Measurements from ENCODE around the gene ALOX12B. TPM values are rescaled to one million over a fixed set of nuclear protein-coding genes. Genes with fewer than 3 reads are reported as not detected.
"Not testable (repeated sequence)": the region's sequence is repeated elsewhere in the genome, so short reads cannot be mapped to it uniquely, and the experiment has no call there.

ALOX12B gene
- total RNA-seq, 4 donors from 2014 or later = 131 to 246 (median 157) TPM

DNA sequence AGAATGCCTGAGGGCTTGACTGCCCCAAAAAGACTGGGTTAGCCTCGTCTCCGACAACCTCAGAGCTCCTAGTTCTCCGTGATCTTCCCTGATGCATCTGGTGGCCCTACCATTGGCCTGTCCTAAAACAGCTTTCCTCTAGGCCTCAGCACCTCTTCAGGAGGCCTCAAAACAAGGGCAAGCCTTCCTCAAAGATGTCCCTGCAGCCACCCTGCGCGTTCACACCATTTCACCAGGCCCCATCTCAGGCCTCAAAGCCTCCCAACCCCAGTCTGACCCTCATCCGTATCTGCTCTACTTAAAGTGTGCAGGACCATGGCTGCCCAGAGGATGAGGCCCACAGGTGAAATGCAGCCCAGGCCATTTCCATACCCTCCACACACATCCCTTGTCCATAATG lies 23.4 kb upstream of the ALOX12B start:
- intact Hi-C loops (cut with DNase I; ENCODE audit: low total_unique reads) = no loop called here
- 95 to 100% methylated on average over 6 of the region's 6 CpGs for WGBS, 2 donors

DNA sequence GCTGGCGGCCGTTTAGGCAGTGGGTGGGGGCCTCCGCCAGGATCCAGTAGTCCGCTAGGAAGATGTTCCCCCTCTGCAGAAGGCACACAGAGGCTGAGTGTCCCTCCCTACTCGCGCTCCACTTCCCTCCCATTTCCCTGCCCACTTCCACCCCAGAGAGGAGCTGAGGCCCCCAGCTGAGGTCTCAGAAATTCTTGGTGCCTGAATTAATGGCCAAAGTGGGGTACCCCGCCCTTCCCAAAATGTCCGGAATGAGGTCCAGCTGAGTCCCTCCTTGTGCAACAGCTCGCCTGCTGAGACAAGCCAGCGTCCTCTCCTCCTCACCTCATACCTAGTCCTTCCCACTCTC lies 22.9 kb upstream of the ALOX12B start:
- DNase-seq (ENCODE audit: low spot score in 2 of 2) = no peak
- no peak overlapping the region for H3K4me3 ChIP-seq (ENCODE audit: low read depth, poor library complexity, severe bottlenecking)
- intact Hi-C loops (cut with DNase I; ENCODE audit: low total_unique reads) = no loop called here
- 20 to 23% methylated on average over 9 to 10 of the region's 10 CpGs for WGBS, 2 donors
- TF ChIP-seq POLR2A (IDR thresholded peaks at IDR 0.05) = no peak
- TF ChIP-seq, protein P1, sequence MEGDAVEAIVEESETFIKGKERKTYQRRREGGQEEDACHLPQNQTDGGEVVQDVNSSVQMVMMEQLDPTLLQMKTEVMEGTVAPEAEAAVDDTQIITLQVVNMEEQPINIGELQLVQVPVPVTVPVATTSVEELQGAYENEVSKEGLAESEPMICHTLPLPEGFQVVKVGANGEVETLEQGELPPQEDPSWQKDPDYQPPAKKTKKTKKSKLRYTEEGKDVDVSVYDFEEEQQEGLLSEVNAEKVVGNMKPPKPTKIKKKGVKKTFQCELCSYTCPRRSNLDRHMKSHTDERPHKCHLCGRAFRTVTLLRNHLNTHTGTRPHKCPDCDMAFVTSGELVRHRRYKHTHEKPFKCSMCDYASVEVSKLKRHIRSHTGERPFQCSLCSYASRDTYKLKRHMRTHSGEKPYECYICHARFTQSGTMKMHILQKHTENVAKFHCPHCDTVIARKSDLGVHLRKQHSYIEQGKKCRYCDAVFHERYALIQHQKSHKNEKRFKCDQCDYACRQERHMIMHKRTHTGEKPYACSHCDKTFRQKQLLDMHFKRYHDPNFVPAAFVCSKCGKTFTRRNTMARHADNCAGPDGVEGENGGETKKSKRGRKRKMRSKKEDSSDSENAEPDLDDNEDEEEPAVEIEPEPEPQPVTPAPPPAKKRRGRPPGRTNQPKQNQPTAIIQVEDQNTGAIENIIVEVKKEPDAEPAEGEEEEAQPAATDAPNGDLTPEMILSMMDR (IDR thresholded peaks at IDR 0.05) = no peak

More for the DNA sequence above, 23.4 kb upstream of the ALOX12B start:
- no peak for DNase-seq (ENCODE audit: low spot score in 2 of 2)
- no peak overlapping the region for H3K4me3 ChIP-seq (ENCODE audit: low read depth, poor library complexity, severe bottlenecking)
- TF ChIP-seq POLR2A (IDR thresholded peaks at IDR 0.05) = no peak
- TF ChIP-seq, protein P1 (IDR thresholded peaks at IDR 0.05) = no peak

DNA sequence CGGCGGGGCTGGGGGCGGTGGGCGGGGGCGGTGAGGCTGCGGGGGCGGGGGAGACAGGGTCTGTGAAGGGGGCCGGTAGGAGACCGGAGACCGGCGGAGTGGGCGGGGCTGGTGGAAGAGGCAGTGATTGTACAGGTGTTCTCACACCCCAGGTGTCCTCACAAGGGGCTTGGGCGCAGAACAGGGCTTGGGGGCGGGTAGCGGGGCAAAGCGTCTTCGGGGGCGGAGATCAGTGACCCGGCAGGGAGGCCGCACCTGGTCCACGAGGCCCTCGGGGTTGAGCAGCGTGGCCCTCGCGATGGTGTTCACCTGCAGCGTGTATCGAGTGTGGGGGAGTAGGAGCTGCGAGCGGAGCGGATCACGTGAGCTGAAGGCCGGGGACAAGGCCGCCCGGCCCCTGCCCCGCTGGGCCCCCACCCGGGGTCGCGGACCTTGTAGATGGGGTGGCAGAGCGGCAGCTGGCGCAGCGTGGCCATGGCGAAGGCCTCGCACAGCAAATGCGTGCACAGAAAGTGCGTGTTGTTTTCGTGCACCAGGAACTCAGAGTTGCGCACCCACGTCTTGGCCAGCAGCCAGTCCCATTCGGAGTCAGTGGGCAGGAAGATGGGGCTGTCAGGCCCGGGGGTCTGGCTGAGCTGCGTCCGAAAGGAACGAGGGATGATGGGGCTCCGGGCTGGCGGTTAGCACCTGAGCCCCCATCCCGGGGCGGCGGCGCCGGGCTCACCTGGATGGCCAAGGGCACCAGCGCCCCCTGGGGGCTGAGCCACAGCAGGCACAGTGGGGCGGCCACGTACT lies 22.3 kb upstream of the ALOX12B start:
- TF ChIP-seq, protein P1 (IDR thresholded peaks at IDR 0.05) = peak in 1 of 3 donors; percentile 64
- TF ChIP-seq POLR2A (IDR thresholded peaks at IDR 0.05) = no peak
- 8 to 10% methylated on average over 31 to 37 of the region's 63 CpGs for WGBS, 2 donors
- no peak overlapping the region for H3K4me3 ChIP-seq (ENCODE audit: low read depth, poor library complexity, severe bottlenecking)
- DNase-seq (ENCODE audit: low spot score in 2 of 2) = peak in 1 of 2 donors; percentile 91
- intact Hi-C loops (cut with DNase I; ENCODE audit: low total_unique reads) = no loop called here

DNA sequence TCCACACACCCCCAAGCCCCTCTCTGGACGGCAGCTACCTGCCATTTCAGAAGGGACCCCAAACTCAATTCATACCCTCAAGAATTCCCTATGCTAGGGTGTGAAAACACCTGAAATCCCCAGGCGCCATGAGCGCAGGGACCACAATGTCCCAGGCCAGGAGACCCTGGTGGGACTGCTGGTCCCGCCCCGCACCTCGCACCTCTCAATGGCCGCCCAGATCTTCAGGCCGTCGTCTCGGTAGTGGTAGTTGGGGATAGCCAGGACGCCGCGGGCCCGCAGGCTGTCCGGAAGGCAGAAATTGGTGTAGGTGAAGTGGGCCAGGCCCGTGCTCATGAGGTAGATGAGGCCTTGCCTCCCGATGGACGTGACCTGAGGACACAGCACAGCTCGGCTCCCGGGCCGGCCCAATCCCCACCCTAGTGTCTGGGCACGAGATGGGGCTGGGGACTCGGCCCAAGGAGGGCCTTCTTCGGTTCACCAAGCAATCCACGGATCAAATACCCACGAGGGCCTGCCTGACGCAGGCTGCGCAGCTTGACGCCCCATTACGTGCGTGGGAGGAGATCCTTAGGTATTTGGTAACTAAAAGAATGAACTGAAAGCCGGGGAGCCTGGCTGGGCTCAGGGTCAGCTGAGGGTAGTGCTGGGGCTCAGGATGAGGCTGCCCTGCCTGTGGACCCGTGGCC lies 21.6 kb upstream of the ALOX12B start:
- no peak for DNase-seq (ENCODE audit: low spot score in 2 of 2)
- intact Hi-C loops (cut with DNase I; ENCODE audit: low total_unique reads) = no loop called here
- TF ChIP-seq, protein P1 (IDR thresholded peaks at IDR 0.05) = no peak
- TF ChIP-seq POLR2A (IDR thresholded peaks at IDR 0.05) = no peak
- no peak overlapping the region for H3K4me3 ChIP-seq (ENCODE audit: low read depth, poor library complexity, severe bottlenecking)
- 85% methylated on average over 26 to 33 of the region's 33 CpGs for WGBS, 2 donors

DNA sequence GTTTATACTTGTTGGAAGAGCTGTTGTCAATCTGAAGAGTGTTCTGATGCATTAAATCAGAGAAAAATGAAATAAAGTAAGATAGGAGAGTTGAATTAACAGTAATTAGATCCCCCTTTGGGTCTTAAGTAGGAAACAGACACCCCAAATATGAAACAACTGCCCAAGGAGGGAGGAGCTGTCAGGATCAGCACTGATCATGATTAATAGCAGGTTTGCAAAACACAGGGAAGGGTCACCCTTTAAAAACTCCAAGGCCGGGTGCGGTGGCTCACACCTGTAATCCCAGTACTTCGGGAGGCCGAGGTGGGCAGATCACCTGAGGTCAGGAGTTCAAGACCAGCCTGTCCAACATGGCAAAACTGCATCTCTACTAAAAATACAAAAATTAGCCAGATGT lies 19.5 kb upstream of the ALOX12B start:
- 78 to 79% methylated on average over 4 of the region's 4 CpGs for WGBS, 2 donors
- intact Hi-C loops (cut with DNase I; ENCODE audit: low total_unique reads); H3K4me3 ChIP-seq (ENCODE audit: low read depth, poor library complexity, severe bottlenecking); DNase-seq (ENCODE audit: low spot score in 2 of 2): not testable (repeated sequence)

DNA sequence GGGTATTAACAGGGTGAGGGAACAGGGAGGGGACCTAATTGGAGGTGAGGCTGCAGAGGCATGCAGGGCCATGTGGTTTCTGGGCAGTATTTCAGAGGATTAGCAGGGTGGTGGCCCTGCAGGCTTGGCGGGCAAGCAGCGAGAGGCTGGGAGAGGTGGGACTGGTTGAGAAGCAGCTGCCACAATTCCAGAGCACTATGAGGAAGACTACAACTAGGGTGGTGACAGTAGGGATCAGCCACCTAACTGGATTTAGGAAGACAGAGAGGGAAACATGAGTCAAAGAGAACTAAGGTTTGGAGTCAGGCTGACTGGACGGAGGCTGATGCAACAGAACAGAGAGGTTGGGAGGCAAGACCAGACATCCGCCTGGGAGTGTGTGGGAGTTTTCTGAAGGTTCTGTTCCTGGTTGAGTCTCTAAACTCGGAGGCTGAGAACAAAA lies 18.5 kb upstream of the ALOX12B start:
- intact Hi-C loops (cut with DNase I; ENCODE audit: low total_unique reads) = no loop called here
- no peak for DNase-seq (ENCODE audit: low spot score in 2 of 2)
- H3K4me3 ChIP-seq (ENCODE audit: low read depth, poor library complexity, severe bottlenecking) = no peak overlapping the region
- TF ChIP-seq, protein P1 (IDR thresholded peaks at IDR 0.05) = no peak
- no peak for TF ChIP-seq POLR2A (IDR thresholded peaks at IDR 0.05)
- WGBS, 2 donors = 37 to 53% methylated on average over 5 of the region's 5 CpGs

Measured in lower leg skin (tissue), 4 donors.